Measurements from ENCODE around the gene SQSTM1. TPM values are rescaled to one million over a fixed set of nuclear protein-coding genes. Genes with fewer than 3 reads are reported as not detected.

Gene SQSTM1
- total and polyA plus RNA-seq, 2 of the 8 experiments (the other 6 are each of a cell fraction or from before 2014, with no cell fraction given) = 78.6 to 110 TPM

DNA sequence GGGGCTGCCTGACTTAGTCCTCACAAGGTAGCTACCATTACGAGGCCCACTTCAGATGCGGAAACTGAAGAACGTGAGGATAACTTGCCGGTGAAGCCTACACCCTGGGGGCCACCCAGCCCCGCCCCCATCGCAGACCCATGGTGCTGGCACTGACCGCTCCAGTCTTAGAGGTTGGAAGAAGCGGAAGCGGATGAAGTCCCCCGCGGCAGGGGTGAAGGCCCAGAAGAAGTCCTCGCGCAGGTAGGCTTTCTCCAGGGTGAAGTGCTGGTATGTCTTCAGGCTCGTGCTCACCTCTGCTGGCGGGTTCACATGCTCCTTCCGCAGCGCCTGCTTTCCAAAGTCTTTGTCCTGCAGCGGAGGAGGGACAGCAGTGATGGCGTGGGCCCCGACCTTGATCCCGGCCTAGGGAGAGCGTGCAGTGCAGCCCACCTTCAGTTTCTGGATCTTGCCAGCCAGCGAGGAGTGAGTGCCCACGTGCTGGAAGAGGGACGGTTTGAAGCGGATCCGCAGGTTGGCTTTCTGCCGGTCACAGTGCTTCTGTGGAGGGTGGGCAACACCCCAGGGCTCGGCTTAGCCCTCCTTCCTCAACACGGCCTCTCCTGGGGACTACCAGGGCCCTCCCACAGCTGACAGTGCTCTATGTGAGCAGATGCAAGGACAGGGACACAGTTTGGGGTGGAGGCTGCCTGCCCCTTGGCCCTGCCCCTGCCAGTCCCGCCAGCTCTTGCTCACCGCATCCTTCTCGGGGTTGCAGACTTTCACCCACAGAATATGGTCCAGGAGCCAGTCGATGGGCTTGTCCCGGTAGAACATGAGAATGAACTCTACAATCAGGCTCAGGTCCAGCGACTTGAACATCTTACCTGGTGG, 21.7 kb upstream of the SQSTM1 start (continued):
- no peak for TF ChIP-seq GTF2F1 (IDR thresholded peaks at IDR 0.05; ENCODE audit: borderline replicate concordance, low read depth, low read length)
- TF ChIP-seq SUZ12 (IDR thresholded peaks at IDR 0.05; ENCODE audit: low read length) = no peak

Measured in H1 (cell line).